ENCODE measurements around the gene MGST2.
A peak's percentile ranks its signal among the peaks of the same experiment; 100 is the strongest.

Gene MGST2

GRCh38 chr4:139740121-139740520 lies 74.5 kb downstream of the MGST2 start:
- no peak overlapping the region for H3K4me3 ChIP-seq (ENCODE audit: control insufficient read depth, low read depth, low read length)
- no peak for TF ChIP-seq CTCF (conservative IDR thresholded peaks at IDR 0.05; ENCODE audit: control insufficient read depth, insufficient read depth, low read depth, low read length)
- no peak for DNase-seq (ENCODE audit: low read depth)

GRCh38 chr4:139740531-139741041 lies 75.0 kb downstream of the MGST2 start:
- DNase-seq (ENCODE audit: low read depth): peak; percentile 95
- TF ChIP-seq CTCF (conservative IDR thresholded peaks at IDR 0.05; ENCODE audit: control insufficient read depth, insufficient read depth, low read depth, low read length): peak; percentile 28

GRCh38 chr4:139743027-139743426 lies 77.4 kb downstream of the MGST2 start:
- TF ChIP-seq CTCF (conservative IDR thresholded peaks at IDR 0.05; ENCODE audit: control insufficient read depth, insufficient read depth, low read depth, low read length): no peak
- DNase-seq (ENCODE audit: low read depth): no peak
- H3K4me3 ChIP-seq (ENCODE audit: control insufficient read depth, low read depth, low read length): no peak overlapping the region

More at GRCh38 chr4:139740531-139741041, 75.0 kb downstream of the MGST2 start:
- no peak overlapping the region for H3K4me3 ChIP-seq (ENCODE audit: control insufficient read depth, low read depth, low read length)

- TF ChIP-seq CTCF (conservative IDR thresholded peaks at IDR 0.05; ENCODE audit: control insufficient read depth, insufficient read depth, low read depth, low read length): no peak
- no peak overlapping the region for H3K4me3 ChIP-seq (ENCODE audit: control insufficient read depth, low read depth, low read length)
- DNase-seq (ENCODE audit: low read depth): no peak
Observed at GRCh38 chr4:139744232-139744631, 78.6 kb downstream of the MGST2 start.

- no peak for DNase-seq (ENCODE audit: low read depth)
- H3K4me3 ChIP-seq (ENCODE audit: control insufficient read depth, low read depth, low read length): no peak overlapping the region
- no peak for TF ChIP-seq CTCF (conservative IDR thresholded peaks at IDR 0.05; ENCODE audit: control insufficient read depth, insufficient read depth, low read depth, low read length)
Observed at GRCh38 chr4:139745111-139745639, 79.6 kb downstream of the MGST2 start.

- no peak for DNase-seq (ENCODE audit: low read depth)
- H3K4me3 ChIP-seq (ENCODE audit: control insufficient read depth, low read depth, low read length): no peak overlapping the region
- no peak for TF ChIP-seq CTCF (conservative IDR thresholded peaks at IDR 0.05; ENCODE audit: control insufficient read depth, insufficient read depth, low read depth, low read length)
Observed at GRCh38 chr4:139746431-139747171, 81.0 kb downstream of the MGST2 start.

All from fibroblast of mammary gland (primary cell).